Gastrocnemius medialis (tissue), 4 donors: ENCODE data around the gene HIVEP2.

ENCODE experiments used
- CTCF ChIP-seq, 5 experiments: fragments of 450-650 bp in 3 of 5; fragments of 200-600 bp in 2 of 5; sonication (generic) in 2 of 5; IDR thresholded peaks in 4 of 5; conservative IDR thresholded peaks in 1 of 5; 1 replicate in 4 of 5; 2 replicates in 1 of 5; pipeline ENCODE4 v1.5.1; 2016 to 2019; ENCODE audit warnings: antibody characterized with exemption in 5 of 5, mild to moderate bottlenecking in 3 of 5, moderate library complexity in 3 of 5
- POLR2A ChIP-seq, 2 donors: fragments of 450-650 bp; IDR thresholded peaks; one replicate each; pipeline ENCODE4 v1.6.1; 2017; ENCODE audit warnings: antibody characterized with exemption in 2 of 2, mild to moderate bottlenecking in 2 of 2, moderate library complexity in 2 of 2

- no peak for TF ChIP-seq CTCF (IDR thresholded peaks at IDR 0.05 in 4 of 5, conservative IDR thresholded peaks at IDR 0.05 in 1 of 5)
- peak in 1 of 2 donors; percentile 32 for TF ChIP-seq POLR2A (IDR thresholded peaks at IDR 0.05)
These were observed 117.6 kb downstream of the HIVEP2 start for GRCh38 chr6:142827369-142827768.
